T-helper 1 cell treated with Interleukin-12 subunit alpha and Interleukin-12 subunit beta and Interleukin-4 antibody, amounts not matched to agents 30 ng/mL and 1 ng/mL, for 36 hours (primary cell): ENCODE results near the gene DLX4. TPM values are rescaled to one million over a fixed set of nuclear protein-coding genes. Genes with fewer than 3 reads are reported as not detected.

Experiments used
- intact Hi-C: fragments of 100-400 bp; cut with micrococcal nuclease; formaldehyde crosslinking; loops from one replicate; pipeline ENCODE4 v1.15.1; 2024
- total RNA-seq: library from RNA; stranded (reverse); gene quantifications from 2 replicates; pipeline ENCODE4 v1.2.3, GENCODE V29; 2022

DLX4 gene
- total RNA-seq, 1 donor from 2014 or later, result not detected

DNA sequence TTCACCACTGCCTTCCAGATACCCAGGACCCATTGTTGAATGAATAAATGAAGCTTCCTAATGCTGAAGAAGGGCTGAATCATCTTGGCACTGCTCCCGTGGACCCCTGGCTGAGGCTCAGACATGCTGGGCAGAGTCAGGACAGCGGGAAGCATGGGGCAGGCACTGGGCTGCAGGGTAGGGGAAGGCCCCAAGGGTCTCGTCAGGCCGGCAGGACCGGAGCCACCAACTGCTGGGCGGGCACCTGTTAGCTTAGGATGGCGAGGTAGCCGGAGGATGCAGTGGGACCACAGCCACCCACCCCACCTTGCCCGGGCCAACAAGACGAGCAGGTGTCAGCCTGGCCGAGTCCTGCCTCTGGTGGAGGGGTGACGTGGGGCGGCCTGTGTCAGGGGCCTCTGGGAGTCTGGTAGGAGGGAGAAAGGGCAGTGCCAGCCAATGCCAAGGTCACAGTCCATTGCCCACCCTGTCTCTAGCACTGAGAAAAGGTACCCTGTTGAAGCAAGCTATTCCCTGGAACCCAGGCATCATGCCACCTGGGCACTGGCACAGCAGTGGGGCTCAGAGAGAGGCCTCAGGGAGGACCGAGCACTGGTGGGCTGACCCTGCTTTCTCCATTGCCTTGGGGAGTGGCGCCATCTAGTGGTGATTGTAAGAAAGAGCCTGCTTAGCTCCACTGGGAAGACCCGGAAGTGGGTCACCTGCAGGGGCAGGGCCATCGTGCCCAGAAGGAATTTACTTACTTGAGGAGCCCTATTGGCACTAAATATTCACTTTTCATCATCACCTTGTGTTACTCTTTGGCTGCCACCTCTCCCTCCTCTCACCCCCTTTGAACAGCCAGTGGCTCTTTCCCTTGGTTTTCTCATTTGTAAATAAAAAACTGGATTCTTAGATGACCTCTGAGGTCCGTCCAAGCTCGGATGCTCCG is 29.0 kb downstream of the DLX4 start:
- intact Hi-C loops, result loop anchor here (1.0 to 10.0 kb wide), 9 partner anchors 46 to 593 kb away; partner anchors contain the start of gene NGFR

DNA sequence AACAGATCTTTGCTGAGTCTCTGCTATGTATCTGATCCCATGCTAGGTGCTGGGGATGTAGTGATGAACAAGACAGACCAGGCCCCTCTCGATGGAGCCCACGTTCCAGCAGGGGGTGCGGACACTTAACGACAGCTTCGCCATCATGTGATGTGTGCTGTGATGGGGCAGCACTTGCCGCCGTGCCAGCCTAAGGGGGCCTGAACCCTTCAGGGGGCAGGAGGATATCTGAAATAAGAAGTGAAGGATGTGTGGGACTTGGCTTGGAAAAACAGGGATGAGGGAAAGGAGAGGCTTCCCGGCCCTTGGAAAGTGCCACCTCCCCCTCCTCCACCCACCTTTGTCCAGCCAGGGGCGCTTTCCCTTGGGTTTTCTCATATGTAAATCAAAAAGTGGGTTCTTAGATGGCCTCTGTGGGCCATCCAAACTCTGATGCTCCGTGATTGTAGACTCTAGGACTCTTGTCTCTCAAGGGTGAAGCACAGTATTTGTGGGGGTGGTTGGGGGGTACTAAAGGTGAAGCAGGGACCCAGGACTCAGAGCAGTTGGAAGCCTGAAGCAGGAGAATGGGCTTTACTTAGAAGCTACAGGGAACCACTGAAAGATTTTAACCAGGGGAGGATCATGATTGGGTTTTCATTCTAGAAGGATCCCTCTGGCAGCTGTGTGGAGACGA is 30.0 kb downstream of the DLX4 start:
- intact Hi-C loops, result loop anchor here (1.0 to 10.0 kb wide), 9 partner anchors 47 to 594 kb away; partner anchors contain the start of gene NGFR

DNA sequence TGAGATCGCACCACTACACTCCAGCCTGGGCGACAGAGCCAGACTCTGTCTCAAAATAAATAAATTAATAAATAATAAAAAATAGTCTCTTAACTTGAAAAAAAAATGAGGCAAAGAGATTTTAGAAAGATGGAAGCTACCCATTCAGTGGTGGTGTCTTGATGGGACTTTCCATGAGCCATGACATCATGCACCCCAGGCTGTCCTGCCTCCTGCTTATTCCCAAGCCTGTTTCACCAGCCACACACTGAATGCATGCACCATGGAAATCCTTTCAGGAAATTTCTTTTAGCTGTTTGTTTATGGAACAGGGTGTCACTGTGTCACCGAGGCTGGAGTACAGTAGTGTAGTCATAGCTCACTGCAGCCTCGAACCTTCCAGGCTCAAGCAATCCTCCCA is 34.9 kb downstream of the DLX4 start:
- intact Hi-C loops, result no loop called here

DNA sequence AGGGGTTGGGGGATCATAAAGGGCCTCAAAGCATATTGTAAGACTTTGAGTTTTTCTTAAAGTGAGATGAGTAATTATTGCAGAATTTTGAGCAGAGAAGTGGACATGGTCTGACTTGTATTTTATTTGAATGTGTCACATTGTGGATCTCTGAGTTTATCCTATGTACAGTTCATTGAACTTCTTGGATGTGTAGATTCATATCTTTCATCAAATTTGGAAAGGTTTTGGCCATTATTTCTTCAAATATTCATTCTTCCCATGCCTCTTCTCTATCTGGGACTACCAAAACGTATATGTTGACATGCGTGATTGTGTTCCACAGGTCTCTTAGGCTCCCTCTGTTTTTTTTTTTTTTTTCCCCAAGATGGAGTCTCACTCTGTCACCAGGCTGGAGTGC is 40.3 kb downstream of the DLX4 start:
- intact Hi-C loops, result no loop called here

DNA sequence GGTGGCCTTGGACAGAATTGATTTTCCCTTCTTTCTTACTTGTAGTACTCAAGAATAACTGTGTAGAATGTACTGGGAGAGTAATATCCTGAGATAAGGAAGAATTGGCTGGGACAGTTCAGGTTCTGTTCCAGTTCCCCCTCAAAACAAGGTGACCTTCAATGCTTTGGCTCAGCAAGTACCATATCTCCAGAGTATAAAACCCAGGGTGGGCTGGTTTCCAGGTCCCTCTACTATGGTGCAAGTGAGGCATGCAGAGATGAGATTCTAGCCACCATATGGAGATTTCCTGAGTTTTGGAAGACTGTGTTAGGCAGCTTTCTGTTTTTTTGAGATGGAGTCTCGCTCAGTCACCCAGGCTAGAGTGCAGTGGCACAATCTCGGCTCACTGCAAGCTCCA is 44.1 kb downstream of the DLX4 start:
- intact Hi-C loops, result no loop called here

DNA sequence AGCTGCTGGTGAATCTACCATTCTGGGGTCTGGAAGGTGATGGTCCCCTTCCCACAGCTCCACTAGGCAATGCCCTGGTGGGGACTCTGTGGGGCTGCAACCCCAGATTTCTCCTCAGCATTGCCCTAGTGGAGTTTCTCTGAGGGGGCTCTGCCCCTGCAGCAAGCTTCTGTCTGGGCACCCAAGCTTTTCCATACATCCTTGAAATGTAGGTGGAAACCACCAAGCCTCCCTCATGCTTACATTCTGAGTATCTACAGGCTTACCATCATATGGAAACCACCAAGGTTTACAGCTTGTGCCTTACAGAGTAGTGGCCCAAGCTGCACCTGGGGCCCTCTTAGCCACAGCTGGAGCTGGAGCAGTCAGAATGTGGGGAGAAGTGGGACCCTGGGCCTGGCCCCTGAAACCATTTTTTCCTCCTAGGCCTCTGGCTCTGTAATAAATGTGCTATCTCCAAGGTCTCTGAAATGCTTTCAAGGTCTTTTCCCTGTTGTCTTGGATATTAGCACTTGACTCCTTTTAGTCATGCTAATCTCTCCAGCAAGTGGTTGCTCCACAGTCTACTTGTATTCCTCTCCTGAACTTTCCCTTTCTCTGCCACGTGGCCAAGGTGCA is 45.6 kb downstream of the DLX4 start:
- intact Hi-C loops, result no loop called here

DNA sequence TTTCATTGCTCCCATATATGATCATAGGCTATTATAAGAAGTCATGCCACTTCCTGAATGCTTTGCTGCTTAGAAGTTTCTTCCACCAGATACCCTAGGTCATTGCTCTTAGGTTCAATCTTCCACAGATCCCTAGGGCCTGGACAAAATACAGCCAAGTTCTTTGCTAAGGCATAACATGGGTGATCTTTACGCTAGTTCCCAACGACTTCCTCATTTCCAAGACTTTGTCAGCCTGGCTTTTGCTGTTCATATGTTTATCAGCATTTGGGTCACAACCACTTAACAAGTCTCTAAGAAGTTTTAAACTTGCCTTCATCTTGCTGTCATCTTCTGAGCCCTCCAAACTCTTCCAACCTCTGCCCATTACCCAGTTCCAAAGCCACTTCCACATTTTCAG is 46.2 kb downstream of the DLX4 start:
- intact Hi-C loops, result no loop called here

DNA sequence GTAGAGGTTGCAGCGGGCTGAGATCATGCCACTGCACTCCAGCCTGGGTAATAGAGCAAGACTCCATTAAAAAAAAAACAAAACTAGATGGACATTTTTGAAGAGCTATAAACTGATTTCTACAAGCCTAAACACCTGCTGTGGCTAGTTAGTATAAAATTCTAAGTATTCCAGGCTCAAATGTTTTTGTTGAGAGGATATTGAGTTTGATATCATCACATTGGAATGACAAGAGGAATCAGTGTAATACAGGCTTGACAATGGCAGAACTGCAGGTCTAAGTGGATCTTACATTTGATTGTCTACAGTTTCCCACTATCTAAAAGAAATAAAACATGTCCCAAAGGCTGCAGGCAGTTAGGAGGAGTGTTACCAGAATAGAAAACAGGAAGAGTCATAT is 49.9 kb downstream of the DLX4 start:
- intact Hi-C loops, result no loop called here

DNA sequence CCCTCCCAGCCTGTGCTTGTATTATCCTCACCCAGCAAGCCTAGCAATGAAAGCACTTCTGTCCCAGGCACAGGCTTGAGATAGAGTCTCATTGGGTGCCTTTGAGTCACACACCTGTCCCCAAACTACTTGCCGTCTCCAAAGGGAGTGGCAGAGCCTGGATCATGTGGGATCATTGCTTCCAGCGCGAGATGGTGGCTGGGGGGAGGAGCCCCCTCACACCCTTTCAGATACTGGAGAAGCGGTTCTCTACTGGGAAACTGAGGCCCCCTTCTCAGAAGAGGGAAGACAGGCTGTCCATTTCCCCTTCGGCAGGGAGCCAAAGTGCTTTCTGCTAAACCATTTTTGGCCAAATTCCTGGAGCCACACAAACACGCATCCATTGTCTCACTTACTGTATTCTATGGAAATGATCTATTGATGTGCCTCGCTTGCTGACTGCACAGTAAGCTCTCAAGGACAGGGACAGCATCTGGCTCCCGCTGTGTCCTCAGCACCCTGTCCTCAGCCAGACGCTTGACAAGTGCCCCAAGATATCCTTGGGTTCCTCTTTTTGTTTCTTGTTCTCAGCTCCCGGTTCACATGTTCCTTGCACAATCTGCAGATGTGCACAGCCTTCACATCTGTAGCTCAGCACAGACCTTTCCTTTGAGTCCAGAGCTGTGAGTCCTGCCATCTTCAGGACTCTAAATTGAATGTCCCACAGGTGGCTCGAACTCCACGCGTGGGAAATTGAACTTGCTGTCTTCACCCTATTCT is 52.0 kb downstream of the DLX4 start:
- intact Hi-C loops, result no loop called here

DNA sequence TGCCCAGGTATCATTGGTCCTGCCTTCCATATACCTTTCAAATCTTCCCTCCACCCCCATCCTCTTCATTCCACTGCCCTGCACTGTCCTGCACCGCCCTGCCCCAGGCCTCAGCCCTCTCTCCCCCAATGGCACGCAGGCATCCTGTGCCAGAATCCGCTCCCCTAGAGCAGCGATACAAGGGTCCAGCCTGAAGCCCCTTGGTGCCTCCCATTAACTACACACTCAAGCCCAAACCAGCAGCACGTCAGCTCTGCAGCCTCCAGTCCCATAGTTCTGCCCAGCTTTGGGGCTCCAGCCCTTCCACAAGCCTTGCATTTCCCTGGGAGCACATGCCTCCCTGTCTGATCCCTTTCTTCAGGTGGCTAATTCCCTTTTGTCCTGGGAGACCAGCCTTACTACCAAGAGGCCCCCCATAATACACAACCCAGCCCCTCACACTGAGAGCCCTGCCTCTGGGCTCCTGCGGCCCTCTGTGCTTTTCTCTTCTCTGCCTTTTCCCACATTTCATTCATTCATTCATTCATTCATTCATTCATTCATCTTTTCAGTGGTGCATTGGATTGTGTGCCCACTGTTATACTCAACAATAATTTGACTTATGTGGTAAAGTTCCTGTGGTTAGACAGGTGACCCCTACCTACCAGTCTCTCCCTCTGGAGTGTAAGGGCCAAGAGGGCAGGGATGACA is 52.8 kb downstream of the DLX4 start:
- intact Hi-C loops, result no loop called here

DNA sequence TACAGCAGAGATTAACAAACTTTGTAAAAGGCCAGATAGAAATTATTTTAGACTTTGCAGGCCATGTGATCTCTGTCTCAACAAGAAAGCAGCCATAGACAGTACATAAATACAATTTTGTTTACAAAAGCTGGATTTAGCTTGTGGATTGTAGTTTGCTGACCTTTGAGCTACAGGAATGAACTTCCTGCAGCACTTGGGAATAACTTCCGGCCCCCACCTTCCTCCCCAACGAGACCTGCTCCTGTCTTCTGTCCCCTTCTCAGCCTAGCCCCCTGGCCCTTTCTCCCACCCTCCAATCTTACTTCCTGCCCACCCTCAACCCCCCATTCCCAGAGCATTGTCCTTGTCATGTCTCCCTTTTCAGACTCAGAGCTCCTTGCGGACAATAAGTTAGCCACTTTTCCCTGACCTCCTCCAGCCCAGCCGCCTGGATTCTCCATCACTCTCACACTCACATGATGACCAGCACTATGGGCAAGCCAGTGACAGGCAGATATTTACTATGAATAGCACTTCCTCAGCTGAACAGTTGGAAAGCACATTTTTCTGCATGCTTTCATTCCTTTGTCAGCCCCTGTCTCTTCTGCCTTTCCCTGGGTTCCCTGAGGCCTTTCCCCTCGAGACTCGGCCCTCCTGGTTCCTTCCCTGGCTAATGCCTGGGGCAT is 53.6 kb downstream of the DLX4 start:
- intact Hi-C loops, result no loop called here

DNA sequence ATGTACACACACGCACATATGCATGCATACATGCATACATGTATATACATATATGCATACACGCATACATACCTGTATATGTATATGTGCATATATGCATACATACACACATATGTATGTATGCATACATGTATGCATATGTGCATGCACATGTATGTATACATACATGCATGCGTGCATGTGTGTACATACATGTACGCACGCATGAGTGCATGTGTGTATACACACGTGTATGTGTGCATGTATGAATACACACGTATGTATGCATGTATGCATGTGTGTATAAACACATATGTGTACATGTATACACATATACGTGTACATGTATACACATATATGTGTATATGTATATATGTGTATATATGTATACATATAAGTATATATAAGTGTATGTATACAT is 54.5 kb downstream of the DLX4 start:
- intact Hi-C loops, result no loop called here

Other genes starting within 250 kb of the DLX4 start
- gene FAM117A, start 205.1 kb upstream of the DLX4 start, total RNA-seq, result 37.4 and 48.9 TPM in 2 replicates
- 79.6 and 89.8 TPM in 2 replicates for gene KAT7, start 180.5 kb upstream of the DLX4 start, total RNA-seq
- gene TAC4, start 121.1 kb upstream of the DLX4 start, total RNA-seq, result not detected in 2 replicates
- not detected in 2 replicates for gene DLX3, start 26.0 kb downstream of the DLX4 start, total RNA-seq
- 23.4 and 23.7 TPM in 2 replicates for gene ITGA3, start 86.9 kb downstream of the DLX4 start, total RNA-seq
- 17.9 and 25.6 TPM in 2 replicates for gene PDK2, start 126.2 kb downstream of the DLX4 start, total RNA-seq
- gene SAMD14, start 161.0 kb downstream of the DLX4 start, total RNA-seq, result 2.0 and 2.7 TPM in 2 replicates
- 179 and 183 TPM in 2 replicates for gene PPP1R9B, start 181.5 kb downstream of the DLX4 start, total RNA-seq
- gene SGCA, start 196.8 kb downstream of the DLX4 start, total RNA-seq, result 0.54 and 1.0 TPM in 2 replicates
- 0.17 and 0.47 TPM in 2 replicates for gene COL1A1, start 232.4 kb downstream of the DLX4 start, total RNA-seq